ENCODE measurements around the gene TNXB.

GRCh38 chr6:32047539-32047854, 61.6 kb downstream of the TNXB start:
- no peak for TF ChIP-seq POLR2A (IDR thresholded peaks at IDR 0.05)
- no peak for TF ChIP-seq CTCF (IDR thresholded peaks at IDR 0.05)
